Measurements from ENCODE around the gene MARCKS.

GRCh38 chr6:113819169-113819830 is 37.8 kb upstream of the MARCKS start:
- TF ChIP-seq CTCF (conservative IDR thresholded peaks at IDR 0.05; ENCODE audit: low read depth, low read length) (no peak), EZH2 (IDR thresholded peaks at IDR 0.05; ENCODE audit: borderline replicate concordance, low read depth, low read length, poor library complexity, severe bottlenecking) (no peak)

All from A673 (cell line).